UCSD-AML1 (cell line): ENCODE data around the gene EGF.
A peak's percentile ranks its signal among the peaks of the same experiment; 100 is the strongest.
"Not testable (repeated sequence)": the region's sequence is repeated elsewhere in the genome, so short reads cannot be mapped to it uniquely, and the experiment has no call there.

Experiments used
- DNase-seq: peaks from one replicate; lab custom pipeline; 2025; ENCODE audit not compliant: unreplicated experiment; lab: John Stamatoyannopoulos, UW

The EGF gene

GRCh38 chr4:109912706-109913595 lies at the start of gene EGF:
EGF (plus strand) TSS chr4:109912883; CDS start chr4:109913336, 453 bp downstream.
- DNase-seq: peak; percentile 20

DNA sequence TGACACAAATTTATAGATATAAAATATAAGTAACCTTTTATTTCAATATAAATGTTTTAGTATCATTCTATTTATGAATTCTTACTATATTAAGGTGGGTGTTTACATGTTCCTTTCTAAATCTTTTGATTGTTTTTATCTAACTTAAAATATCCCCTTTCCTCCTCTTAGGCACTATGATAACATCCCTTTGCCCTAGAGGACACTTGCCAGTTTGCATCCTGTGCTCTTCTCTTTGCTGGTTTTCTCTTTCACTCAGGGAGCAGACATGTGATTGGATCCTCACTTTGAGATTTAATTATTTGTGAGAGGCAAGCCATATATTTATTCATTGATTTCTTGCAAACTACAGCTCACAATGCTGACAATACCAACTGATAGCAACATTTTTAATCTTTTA lies 48.5 kb upstream of the EGF start:
- no peak for DNase-seq

DNA sequence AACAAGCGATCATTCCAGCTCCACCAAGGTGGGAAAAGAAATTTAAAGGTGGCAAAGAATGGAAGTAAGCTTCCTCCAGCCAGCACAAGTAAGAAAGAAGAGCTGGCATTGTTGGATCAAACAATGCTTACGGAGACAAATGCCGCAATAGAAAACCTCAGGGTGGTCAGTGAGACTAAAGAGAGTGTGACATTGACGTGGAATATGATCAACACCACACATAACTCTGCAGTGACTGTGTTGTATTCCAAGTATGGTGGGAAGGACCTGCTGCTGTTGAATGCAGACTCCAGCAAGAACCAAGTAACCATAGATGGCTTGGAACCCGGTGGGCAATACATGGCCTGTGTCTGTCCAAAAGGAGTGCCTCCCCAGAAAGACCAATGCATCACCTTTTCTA lies 42.6 kb upstream of the EGF start:
- DNase-seq: no peak

- DNase-seq: no peak
These were observed 40.6 kb upstream of the EGF start for GRCh38 chr4:109872065-109872464.

- DNase-seq: no peak
These were observed 39.6 kb upstream of the EGF start for GRCh38 chr4:109872950-109873656.

GRCh38 chr4:109873791-109874514 lies 38.7 kb upstream of the EGF start:
- no peak for DNase-seq

DNA sequence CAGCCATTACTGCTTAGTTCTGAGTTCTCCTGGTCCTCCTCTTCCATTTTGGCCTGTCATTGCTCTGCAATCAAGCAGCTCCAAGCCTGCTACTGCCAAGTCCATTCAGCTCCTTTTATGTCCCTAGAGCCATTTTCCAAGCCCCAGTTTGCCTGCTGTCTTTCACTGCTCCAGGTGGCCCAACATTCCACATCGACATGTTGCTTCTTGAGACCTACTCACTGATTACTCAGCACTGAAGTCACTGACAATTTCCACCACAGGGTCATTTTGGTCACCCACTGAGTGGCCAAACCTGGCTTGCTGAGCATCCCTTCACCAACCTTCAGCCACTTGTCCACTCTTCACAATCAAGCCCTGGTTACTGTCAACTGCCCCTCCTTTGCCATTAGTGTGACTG lies 37.6 kb upstream of the EGF start:
- DNase-seq: no peak

- not testable (repeated sequence) for DNase-seq
These were observed 37.1 kb upstream of the EGF start for GRCh38 chr4:109875553-109875952.

DNA sequence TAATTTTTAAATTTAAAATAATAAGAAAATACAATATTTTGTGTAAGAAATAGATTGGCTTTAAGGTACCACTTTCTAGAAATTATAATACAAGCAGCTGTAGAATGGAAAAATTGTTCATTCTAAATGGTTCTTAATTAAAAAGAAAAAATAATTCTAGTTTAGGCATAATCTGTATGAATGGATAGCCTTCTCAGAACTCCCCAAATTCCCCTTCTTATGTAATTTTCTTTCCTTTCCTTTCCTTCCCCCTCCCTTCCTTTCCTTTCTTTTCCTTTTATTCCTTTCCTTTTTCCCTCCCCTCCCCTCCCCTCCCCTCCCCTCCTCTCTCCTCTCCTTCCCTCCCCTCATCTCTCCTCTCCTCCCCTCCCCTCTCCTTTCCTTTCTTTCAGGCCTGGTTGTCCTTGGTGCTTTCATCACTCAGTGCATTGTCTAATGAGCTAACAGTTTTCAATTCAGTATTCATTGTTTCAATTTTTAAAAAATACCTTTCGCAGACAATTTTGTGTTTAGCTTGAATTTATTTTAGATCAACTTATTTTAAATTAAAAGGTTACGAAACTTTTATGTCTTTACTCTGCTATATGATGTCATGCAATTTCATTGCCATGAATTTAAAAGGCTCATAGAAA lies 35.9 kb upstream of the EGF start:
- DNase-seq: no peak

GRCh38 chr4:109877400-109877799 lies 35.3 kb upstream of the EGF start:
- no peak for DNase-seq

GRCh38 chr4:109878355-109878754 lies 34.3 kb upstream of the EGF start:
- no peak for DNase-seq

DNA sequence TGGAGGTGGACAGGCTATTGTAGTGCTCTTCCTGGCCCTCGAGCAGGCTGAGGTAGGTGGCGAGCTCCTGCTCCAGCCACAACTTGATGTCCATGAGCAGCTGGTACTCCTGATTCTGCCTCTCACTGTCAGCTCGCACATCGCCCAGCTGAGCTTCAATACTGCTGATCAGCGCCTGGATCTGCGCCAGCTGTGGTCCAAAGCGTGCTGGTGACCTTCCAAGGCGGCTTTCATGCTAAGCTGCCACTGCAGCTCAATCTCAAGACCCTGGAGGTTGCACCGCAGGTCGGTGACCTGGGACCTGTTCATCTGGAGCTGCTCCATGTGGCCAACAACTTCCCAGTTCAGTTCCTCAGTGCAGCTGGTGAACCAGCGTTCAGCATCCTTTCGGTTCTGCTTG lies 33.6 kb upstream of the EGF start:
- DNase-seq: no peak

DNA sequence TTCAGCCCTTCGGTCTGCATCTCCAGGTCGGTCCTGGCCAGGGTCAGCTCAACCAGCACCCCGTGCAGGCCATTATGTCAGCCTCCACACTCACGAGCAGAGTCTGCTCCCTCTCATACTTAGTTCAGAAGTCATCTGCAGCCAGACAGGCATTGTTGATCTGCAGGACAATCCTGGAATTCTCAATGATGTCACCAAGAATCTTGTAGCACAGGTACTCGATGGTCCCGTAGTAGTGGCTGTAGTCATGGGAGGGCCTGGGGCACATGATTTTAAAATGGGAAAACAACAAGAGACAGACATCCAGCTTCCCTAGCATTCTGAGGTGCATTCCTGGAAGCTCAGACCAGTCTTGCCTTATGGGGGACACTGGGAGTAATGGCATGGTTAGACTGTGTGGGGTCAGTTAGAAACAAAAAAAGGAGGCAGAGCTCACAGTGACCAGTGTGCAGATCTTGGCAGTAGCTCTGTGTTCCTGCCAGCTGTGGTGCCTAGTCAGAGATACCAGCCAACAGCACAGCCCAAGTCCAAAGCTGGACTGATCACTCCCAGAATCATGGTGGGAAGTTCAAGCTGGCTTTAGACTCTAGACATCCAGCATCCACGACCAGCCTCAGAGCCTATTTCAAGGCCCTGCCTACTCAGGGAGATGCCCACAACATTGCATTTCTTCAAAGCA lies 32.9 kb upstream of the EGF start:
- no peak for DNase-seq

DNA sequence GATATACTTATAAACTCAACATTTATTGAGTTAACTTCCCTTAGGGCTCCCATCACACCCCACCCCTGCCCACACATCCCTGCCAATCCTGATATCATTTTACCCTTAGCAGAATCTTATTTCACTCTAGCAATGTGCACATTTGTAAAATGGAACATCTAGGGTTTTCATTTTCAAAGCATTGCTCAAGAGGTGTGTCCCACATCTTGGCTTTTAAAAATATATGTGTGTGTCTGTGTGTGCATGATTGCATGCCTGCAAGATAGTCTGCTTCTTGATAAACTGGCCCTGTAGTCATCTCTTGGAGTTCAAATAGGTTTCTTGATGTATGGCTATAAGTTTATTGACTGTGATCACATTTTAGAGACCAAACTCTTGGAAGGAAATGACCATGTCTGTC lies 26.4 kb upstream of the EGF start:
- no peak for DNase-seq

DNA sequence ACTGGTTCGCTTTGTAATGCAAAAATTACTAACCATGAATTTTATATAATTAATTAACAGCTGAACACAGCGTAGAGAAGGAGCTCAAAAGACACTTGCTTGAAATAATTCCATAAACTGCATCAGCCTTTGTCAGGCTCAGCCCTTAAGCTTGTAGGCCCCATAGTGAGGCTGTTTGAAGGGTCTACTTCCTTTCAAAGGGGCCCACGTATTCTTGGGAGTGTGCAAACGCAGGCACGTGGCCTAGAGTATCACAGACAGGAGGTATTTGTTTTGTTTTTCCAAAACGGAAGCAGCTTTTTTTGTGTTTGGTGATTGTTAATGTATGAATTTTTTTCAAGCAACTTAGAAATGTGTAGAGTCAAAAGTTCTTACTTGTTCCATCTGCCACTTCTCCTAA lies 25.6 kb upstream of the EGF start:
- no peak for DNase-seq

DNA sequence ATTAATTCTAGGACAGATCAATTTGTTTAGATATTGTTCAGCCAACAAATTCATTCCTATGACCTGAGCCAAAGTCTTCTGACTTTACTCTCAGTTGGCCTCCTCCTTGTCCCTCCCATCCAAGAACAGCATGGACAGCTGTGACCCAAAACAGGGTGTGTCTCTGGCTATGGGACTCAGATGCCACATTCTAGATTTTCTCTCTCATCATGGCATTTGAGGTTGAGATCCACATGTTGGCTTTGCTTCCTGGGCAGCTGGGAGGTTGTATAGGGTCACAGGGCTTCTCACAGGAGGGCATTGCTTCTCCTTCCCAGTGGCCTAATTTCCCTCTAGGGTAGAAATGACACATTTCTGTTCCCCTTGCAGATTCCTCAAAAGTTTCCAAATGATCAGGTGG lies 22.6 kb upstream of the EGF start:
- DNase-seq: no peak

DNA sequence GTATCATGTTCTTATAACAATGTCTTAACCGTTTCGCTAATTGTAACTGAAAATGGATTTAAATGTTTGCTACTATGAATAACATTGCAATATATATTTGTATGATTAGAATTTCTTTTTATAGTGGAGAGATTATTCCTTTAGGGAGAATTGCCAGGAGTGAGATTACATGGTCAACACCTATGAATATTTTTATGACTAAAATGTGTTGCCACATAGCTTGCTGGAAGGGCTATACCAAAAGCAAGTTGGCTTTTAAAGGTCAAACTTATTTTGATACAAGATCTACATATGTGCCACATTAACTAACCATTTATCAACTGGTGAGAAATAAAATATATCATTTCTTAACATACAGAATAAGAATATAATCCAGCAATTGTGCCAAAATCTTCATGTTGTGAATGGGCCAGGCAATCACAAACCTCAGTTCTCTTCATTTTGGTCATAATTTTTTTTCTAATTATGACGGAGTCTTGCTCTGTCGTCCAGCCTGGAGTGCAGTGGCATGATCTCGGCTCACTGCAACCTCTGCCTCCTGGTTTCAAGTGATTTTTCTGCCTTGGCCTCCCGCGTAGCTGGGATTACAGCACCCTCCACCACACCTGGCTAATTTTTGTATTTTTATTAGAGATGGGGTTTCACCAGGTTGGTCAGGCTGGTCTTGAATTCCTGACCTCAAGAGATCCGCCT lies 10.0 kb upstream of the EGF start:
- DNase-seq: no peak

DNA sequence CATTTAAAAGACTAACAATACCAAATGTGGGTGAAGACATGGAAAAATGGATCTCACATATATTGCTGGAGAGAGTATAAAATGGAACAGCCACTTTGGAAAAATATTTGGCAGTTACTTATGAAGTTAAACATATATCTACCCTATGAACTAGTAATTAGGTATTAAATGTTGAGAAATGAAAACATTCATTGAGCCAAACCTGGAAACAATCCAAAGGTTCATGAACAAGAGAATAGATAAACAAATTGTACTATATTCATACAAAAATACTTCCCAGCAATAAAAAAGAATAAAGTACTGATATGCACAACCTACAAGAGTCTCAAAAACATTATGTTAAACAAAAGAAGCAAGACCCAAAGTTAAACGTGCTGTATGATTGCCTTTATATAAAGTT lies 4.0 kb upstream of the EGF start:
- no peak for DNase-seq

DNA sequence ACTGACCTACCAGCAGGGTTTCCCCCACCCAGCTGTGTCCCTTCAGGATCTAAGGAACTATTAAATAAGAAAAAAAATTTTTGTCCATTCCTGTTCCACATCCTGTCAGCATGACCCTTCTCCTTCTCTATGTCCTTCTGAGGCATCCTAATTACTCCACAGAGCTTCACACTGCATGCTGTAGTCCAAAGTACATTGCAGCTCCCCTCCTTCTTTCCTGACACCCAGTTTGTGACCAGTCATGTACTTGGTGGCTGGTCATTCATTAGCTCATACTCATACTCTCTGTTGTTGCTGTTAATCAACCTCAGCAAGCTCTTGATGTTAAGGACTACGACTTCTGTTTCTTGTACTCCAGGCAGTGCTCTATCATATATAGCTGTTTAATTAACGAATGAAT lies 2.4 kb upstream of the EGF start:
- no peak for DNase-seq

DNA sequence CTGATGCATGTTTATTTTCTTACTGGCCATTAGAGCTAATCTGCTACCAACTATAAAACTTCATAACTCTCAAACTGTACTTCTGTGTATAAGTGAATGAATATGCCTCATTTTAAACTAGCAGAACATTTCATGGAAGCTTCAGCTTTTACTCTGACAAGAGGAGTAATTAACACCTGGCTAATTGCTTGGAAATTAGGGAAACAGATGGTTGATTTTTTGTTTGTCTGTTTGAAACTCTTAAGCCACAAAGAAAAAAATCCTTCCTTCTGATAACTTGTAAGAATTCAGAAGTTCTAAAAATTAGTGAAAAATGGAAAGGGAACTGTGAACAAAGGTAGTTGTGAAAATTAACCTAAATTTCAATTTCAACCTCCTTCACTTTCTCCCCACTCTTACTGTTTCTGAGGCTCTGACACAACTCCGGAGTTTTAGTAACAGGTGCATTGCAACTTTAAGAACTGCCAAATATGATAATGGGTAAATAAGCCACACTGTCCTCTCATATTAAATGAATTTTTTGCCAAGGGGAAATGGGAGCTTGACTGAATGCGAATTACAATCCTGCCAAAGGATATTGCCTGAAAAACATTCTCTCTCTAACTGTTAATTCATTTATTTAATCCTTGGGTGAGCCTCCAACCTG lies 1.0 kb downstream of the EGF start:
- no peak for DNase-seq
